Progenitor cell of endocrine pancreas (in vitro differentiated cells): Measurements from ENCODE around the gene CD8B2. TPM values are rescaled to one million over a fixed set of nuclear protein-coding genes. Genes with fewer than 3 reads are reported as not detected.
A peak's percentile ranks its signal among the peaks of the same experiment; 100 is the strongest.

Source experiments
- DNase-seq: peaks from one replicate; pipeline ENCODE4 v3.0.0; 2021; ENCODE audit warnings: low spot score; ENCODE audit not compliant: unreplicated experiment
- H3K27ac Mint-ChIP-seq: 2 replicates; pipeline ENCODE4 v1.8.0; 2021; ENCODE audit warnings: mild to moderate bottlenecking, moderate library complexity, mixed read lengths
- H3K27me3 Mint-ChIP-seq: 2 replicates; pipeline ENCODE4 v1.8.0; 2021; ENCODE audit warnings: mixed read lengths
- H3K36me3 Mint-ChIP-seq: 2 replicates; pipeline ENCODE4 v1.8.0; 2022; ENCODE audit warnings: mixed read lengths; ENCODE audit not compliant: insufficient read depth
- H3K4me1 Mint-ChIP-seq: 2 replicates; pipeline ENCODE4 v1.8.0; 2021; ENCODE audit warnings: low read depth, mixed read lengths
- H3K4me3 Mint-ChIP-seq: 2 replicates; pipeline ENCODE4 v1.8.0; 2021; ENCODE audit warnings: low read depth, mild to moderate bottlenecking, moderate library complexity, mixed read lengths
- H3K9me3 Mint-ChIP-seq: 2 replicates; pipeline ENCODE4 v1.8.0; 2021; ENCODE audit warnings: low read depth, mixed read lengths
- CTCF ChIP-seq: fragments of 200-600 bp; sonication (generic); IDR thresholded peaks from one replicate; pipeline ENCODE4 v1.5.0; 2021; ENCODE audit warnings: antibody characterized with exemption, mild to moderate bottlenecking; ENCODE audit not compliant: unreplicated experiment
- total RNA-seq: library from RNA; stranded (reverse); gene quantifications from 2 replicates; pipeline ENCODE4 v1.2.1, GENCODE V29; 2021

CD8B2 gene
- total RNA-seq, 1 donor from 2014 or later, result not detected

- TF ChIP-seq CTCF, result peak; percentile 95
- Mint-ChIP-seq H3K36me3 (no peaks in the 10 kb centered on the region), H3K4me3 (peak overlapping the region; percentile 77), H3K27me3 (peaks cover 17% of the 10 kb centered on the region), H3K9me3 (no peaks in the 10 kb centered on the region), H3K4me1 (peaks cover 6% of the 10 kb centered on the region), H3K27ac (peak overlapping the region; percentile 81)
- DNase-seq, result peak; percentile 76
Observed at GRCh38 chr2:106542746-106543359, 55.7 kb downstream of the CD8B2 start.

- DNase-seq, result no peak
- Mint-ChIP-seq H3K36me3 (no peaks in the 10 kb centered on the region), H3K27me3 (peaks cover 17% of the 10 kb centered on the region), H3K4me1 (no peaks in the 10 kb centered on the region), H3K4me3 (no peak overlapping the region), H3K9me3 (no peaks in the 10 kb centered on the region), H3K27ac (no peak overlapping the region)
- peak; percentile 11 for TF ChIP-seq CTCF
Observed at GRCh38 chr2:106545007-106545406, 57.8 kb downstream of the CD8B2 start.

GRCh38 chr2:106546391-106546990 lies 59.3 kb downstream of the CD8B2 start:
- no peak for DNase-seq
- no peak for TF ChIP-seq CTCF
- no peaks in the 10 kb centered on the region for H3K36me3 Mint-ChIP-seq
- no peak overlapping the region for H3K4me3 Mint-ChIP-seq
- peaks cover 15% of the 10 kb centered on the region for H3K27me3 Mint-ChIP-seq
- H3K27ac Mint-ChIP-seq, result no peak overlapping the region
- H3K4me1 Mint-ChIP-seq, result peaks cover 3% of the 10 kb centered on the region
- no peaks in the 10 kb centered on the region for H3K9me3 Mint-ChIP-seq

- TF ChIP-seq CTCF, result no peak
- peaks cover 7% of the 10 kb centered on the region for H3K4me1 Mint-ChIP-seq
- no peak overlapping the region for H3K27ac Mint-ChIP-seq
- H3K36me3 Mint-ChIP-seq, result no peaks in the 10 kb centered on the region
- H3K4me3 Mint-ChIP-seq, result no peak overlapping the region
- H3K27me3 Mint-ChIP-seq, result peaks cover 11% of the 10 kb centered on the region
- no peak for DNase-seq
- no peaks in the 10 kb centered on the region for H3K9me3 Mint-ChIP-seq
Observed at GRCh38 chr2:106547164-106547903, 60.2 kb downstream of the CD8B2 start.

- TF ChIP-seq CTCF, result no peak
- peaks cover 6% of the 10 kb centered on the region for H3K9me3 Mint-ChIP-seq
- no peak for DNase-seq
Observed at GRCh38 chr2:106551417-106552130, 64.4 kb downstream of the CD8B2 start.

More at GRCh38 chr2:106551417-106552130, 64.4 kb downstream of the CD8B2 start:
- H3K36me3 Mint-ChIP-seq, result no peaks in the 10 kb centered on the region
- H3K27ac Mint-ChIP-seq, result peak overlapping the region; percentile 53
- no peaks in the 10 kb centered on the region for H3K27me3 Mint-ChIP-seq
- peaks cover 9% of the 10 kb centered on the region for H3K4me1 Mint-ChIP-seq
- H3K4me3 Mint-ChIP-seq, result no peak overlapping the region
